ENCODE results near the gene NLGN3. TPM values are rescaled to one million over a fixed set of nuclear protein-coding genes. Genes with fewer than 3 reads are reported as not detected.

The NLGN3 gene
- total RNA-seq, 2 experiments from 2014 or later: 3.4 to 4.3 TPM

GRCh38 chrX:71102292-71102691 lies 42.3 kb upstream of the NLGN3 start:
- CTCF ChIA-PET: interaction anchor here (0.8 to 4.6 kb wide), 3 partner anchors 9 to 26 kb away, joined by 3 to 40 read pairs (median 22); partner anchors contain the start of gene IL2RG

GRCh38 chrX:71103110-71103983 lies 41.3 kb upstream of the NLGN3 start:
- Histone ChIP-seq H3K27ac (ENCODE audit: low read depth in 1 of 2, low read length in 2 of 2) (peak overlapping the region; percentile 72 to 76), H3K9me3 (ENCODE audit: control insufficient read depth in 1 of 2, insufficient read depth in 1 of 2, low read length in 2 of 2) (no peaks in the 10 kb centered on the region), H3K4me1 (ENCODE audit: insufficient read depth, low read length) (peaks cover 90% of the 10 kb centered on the region), H3K27me3 (ENCODE audit: control insufficient read depth in 1 of 2, insufficient read depth in 2 of 2, low read length in 2 of 2) (no peaks in the 10 kb centered on the region), H3K4me3 (ENCODE audit: low read length) (peak overlapping the region; percentile 35), H3K36me3 (ENCODE audit: insufficient read depth, low read length) (peaks cover 17% of the 10 kb centered on the region)
- H3K27ac Mint-ChIP-seq: peak overlapping the region; percentile 93
- peak; percentile 60 for ATAC-seq (ENCODE audit: poor library complexity)
- H3K9me3 Mint-ChIP-seq: no peaks in the 10 kb centered on the region
- peaks cover 87% of the 10 kb centered on the region for H3K4me1 Mint-ChIP-seq (ENCODE audit: low read depth)
- H3K4me3 Mint-ChIP-seq: peak overlapping the region; percentile 74
- ChIA-PET POLR2A (interaction anchor here (1.1 to 5.3 kb wide), 7 partner anchors 9 to 263 kb away, joined by 4 to 106 read pairs (median 6); partner anchors contain the start of genes IL2RG, MED12, NONO and TAF1), CTCF (interaction anchor here (0.8 to 4.6 kb wide), 2 partner anchors 9 to 25 kb away, joined by 3 to 40 read pairs; partner anchors contain the start of gene IL2RG)
- peak in 12 of 14 experiments; percentile 27 to 77 (median 56) for DNase-seq
- peaks cover 28% of the 10 kb centered on the region for H3K36me3 Mint-ChIP-seq (ENCODE audit: low read depth)
- TF ChIP-seq CTCF (IDR thresholded peaks at IDR 0.05): no peak
- no peaks in the 10 kb centered on the region for H3K27me3 Mint-ChIP-seq
- intact Hi-C loops (cut with DNase I, micrococcal nuclease): no loop called here

More at GRCh38 chrX:71102292-71102691, 42.3 kb upstream of the NLGN3 start:
- Mint-ChIP-seq H3K4me1 (ENCODE audit: low read depth) (peaks cover 87% of the 10 kb centered on the region), H3K27ac (peak overlapping the region; percentile 93), H3K27me3 (no peaks in the 10 kb centered on the region), H3K36me3 (ENCODE audit: low read depth) (peaks cover 18% of the 10 kb centered on the region), H3K9me3 (no peaks in the 10 kb centered on the region), H3K4me3 (peak overlapping the region; percentile 74)
- no peaks in the 10 kb centered on the region for H3K9me3 ChIP-seq (ENCODE audit: control insufficient read depth in 1 of 2, insufficient read depth in 1 of 2, low read length in 2 of 2)
- POLR2A ChIA-PET: interaction anchor here (1.1 to 5.3 kb wide), 7 partner anchors 10 to 264 kb away, joined by 4 to 106 read pairs (median 6); partner anchors contain the start of genes IL2RG, MED12, NONO and TAF1
- ATAC-seq (ENCODE audit: poor library complexity): no peak
- H3K36me3 ChIP-seq (ENCODE audit: insufficient read depth, low read length): peaks cover 7% of the 10 kb centered on the region
- H3K4me3 ChIP-seq (ENCODE audit: low read length): no peak overlapping the region
- H3K27ac ChIP-seq (ENCODE audit: low read depth in 1 of 2, low read length in 2 of 2): peak overlapping the region in 1 of 2 donors; percentile 55
- intact Hi-C loops (cut with DNase I, micrococcal nuclease): no loop called here
- H3K27me3 ChIP-seq (ENCODE audit: control insufficient read depth in 1 of 2, insufficient read depth in 2 of 2, low read length in 2 of 2): no peaks in the 10 kb centered on the region
- no peak for TF ChIP-seq CTCF (IDR thresholded peaks at IDR 0.05)
- H3K4me1 ChIP-seq (ENCODE audit: insufficient read depth, low read length): peaks cover 89% of the 10 kb centered on the region
- no peak for DNase-seq

- H3K27ac ChIP-seq (ENCODE audit: low read depth in 1 of 2, low read length in 2 of 2): peak overlapping the region; percentile 55 to 59
- H3K27me3 ChIP-seq (ENCODE audit: control insufficient read depth in 1 of 2, insufficient read depth in 2 of 2, low read length in 2 of 2): no peaks in the 10 kb centered on the region
- H3K36me3 ChIP-seq (ENCODE audit: insufficient read depth, low read length): peaks cover 37% of the 10 kb centered on the region
- Mint-ChIP-seq H3K4me3 (peak overlapping the region; percentile 85), H3K27me3 (no peaks in the 10 kb centered on the region), H3K9me3 (no peaks in the 10 kb centered on the region), H3K36me3 (ENCODE audit: low read depth) (peaks cover 50% of the 10 kb centered on the region), H3K27ac (peak overlapping the region; percentile 99), H3K4me1 (ENCODE audit: low read depth) (peaks cover 77% of the 10 kb centered on the region)
- ChIA-PET POLR2A (interaction anchor here (0.6 to 3.2 kb wide), 5 partner anchors 10 to 597 kb away, joined by 3 to 40 read pairs (median 3); partner anchors contain the start of genes FOXO4 and MED12), CTCF (interaction anchor here (0.6 to 1.0 kb wide), 2 partner anchors 15 to 190 kb away, joined by 3 read pairs; no protein-coding TSS in a partner anchor)
- no peak overlapping the region for H3K4me3 ChIP-seq (ENCODE audit: low read length)
- peaks cover 84% of the 10 kb centered on the region for H3K4me1 ChIP-seq (ENCODE audit: insufficient read depth, low read length)
- intact Hi-C loops (cut with DNase I, micrococcal nuclease): no loop called here
- ATAC-seq (ENCODE audit: poor library complexity): no peak
- DNase-seq: peak in 2 of 14 experiments; percentile 33 to 53
- TF ChIP-seq CTCF (IDR thresholded peaks at IDR 0.05): no peak
- H3K9me3 ChIP-seq (ENCODE audit: control insufficient read depth in 1 of 2, insufficient read depth in 1 of 2, low read length in 2 of 2): no peaks in the 10 kb centered on the region
Measured at GRCh38 chrX:71105628-71106027, 39.0 kb upstream of the NLGN3 start.
